MM.1S (cell line): ENCODE data around the gene SORCS2.

Experiments used
- DNase-seq: peaks from one replicate; pipeline ENCODE4 v3.0.0-alpha.2; 2015
- H2AFZ ChIP-seq: fragments of 300-600 bp; sonication (generic); 2 replicates; pipeline ENCODE4 v1.6.0; 2016; ENCODE audit warnings: antibody characterized with exemption, low read length
- H3F3A ChIP-seq: fragments of 300-600 bp; sonication (generic); 2 replicates; pipeline ENCODE4 v1.6.1; 2016; ENCODE audit warnings: mild to moderate bottlenecking, antibody characterized with exemption, low read length, moderate library complexity, mixed read lengths; ENCODE audit not compliant: insufficient read depth
- H3K27ac ChIP-seq: fragments of 300-600 bp; sonication (generic); 2 replicates; pipeline ENCODE4 v1.5.1; 2016; ENCODE audit warnings: mild to moderate bottlenecking, low read length
- H3K27me3 ChIP-seq: fragments of 300-600 bp; sonication (generic); replicated peaks from 2 replicates; pipeline ENCODE4 v1.6.0; 2016; ENCODE audit warnings: low read length; ENCODE audit not compliant: insufficient read depth
- H3K36me3 ChIP-seq: fragments of 300-600 bp; sonication (generic); replicated peaks from 2 replicates; pipeline ENCODE4 v1.6.1; 2016; ENCODE audit warnings: mild to moderate bottlenecking, low read length, mixed read lengths; ENCODE audit not compliant: insufficient read depth
- H3K4me1 ChIP-seq: fragments of 300-600 bp; sonication (generic); 2 replicates; pipeline ENCODE4 v1.6.1; 2016; ENCODE audit warnings: low read length, mixed read lengths
- H3K4me2 ChIP-seq: fragments of 300-600 bp; sonication (generic); 2 replicates; pipeline ENCODE4 v1.6.0; 2016; ENCODE audit warnings: low read depth, low read length
- H3K4me3 ChIP-seq: fragments of 300-600 bp; sonication (generic); 2 replicates; pipeline ENCODE4 v1.5.1; 2016; ENCODE audit warnings: low read length, mixed read lengths
- H3K79me2 ChIP-seq: fragments of 300-600 bp; sonication (generic); 2 replicates; pipeline ENCODE4 v1.6.1; 2016; ENCODE audit warnings: mixed run types, low read length, mixed read lengths
- H3K9ac ChIP-seq: fragments of 300-600 bp; sonication (generic); 2 replicates; pipeline ENCODE4 v1.6.1; 2016; ENCODE audit warnings: low read length, mixed read lengths
- H3K9me2 ChIP-seq: fragments of 300-600 bp; sonication (generic); replicated peaks from 2 replicates; pipeline ENCODE4 v1.6.1; 2016; ENCODE audit warnings: mild to moderate bottlenecking, low read length, mixed read lengths; ENCODE audit not compliant: insufficient read depth
- H3K9me3 ChIP-seq: fragments of 300-600 bp; sonication (generic); replicated peaks from 2 replicates; pipeline ENCODE4 v1.6.1; 2016; ENCODE audit warnings: mild to moderate bottlenecking, low read length, mixed read lengths; ENCODE audit not compliant: insufficient read depth
- H4K20me1 ChIP-seq: fragments of 300-600 bp; sonication (generic); 2 replicates; pipeline ENCODE4 v1.6.1; 2016; ENCODE audit warnings: mild to moderate bottlenecking, low read length, moderate library complexity, mixed read lengths; ENCODE audit not compliant: insufficient read depth
- EZH2 ChIP-seq: fragments of 300-600 bp; sonication (generic); optimal IDR thresholded peaks from 2 replicates; pipeline ENCODE3; 2017; ENCODE audit warnings: low read depth, mild to moderate bottlenecking, antibody characterized with exemption, low read length, mixed read lengths
- EZH2phosphoT487 ChIP-seq: fragments of 300-600 bp; sonication (generic); IDR thresholded peaks from 2 replicates; pipeline ENCODE4 v1.6.1; 2018; ENCODE audit warnings: antibody characterized with exemption, low read length
- TF ChIP-seq, protein P1 (sequence below): fragments of 300-600 bp; sonication (generic); IDR thresholded peaks from 2 replicates; pipeline ENCODE4 v1.5.1; 2016; ENCODE audit warnings: antibody characterized with exemption, low read length, mixed read lengths

Gene SORCS2

DNA sequence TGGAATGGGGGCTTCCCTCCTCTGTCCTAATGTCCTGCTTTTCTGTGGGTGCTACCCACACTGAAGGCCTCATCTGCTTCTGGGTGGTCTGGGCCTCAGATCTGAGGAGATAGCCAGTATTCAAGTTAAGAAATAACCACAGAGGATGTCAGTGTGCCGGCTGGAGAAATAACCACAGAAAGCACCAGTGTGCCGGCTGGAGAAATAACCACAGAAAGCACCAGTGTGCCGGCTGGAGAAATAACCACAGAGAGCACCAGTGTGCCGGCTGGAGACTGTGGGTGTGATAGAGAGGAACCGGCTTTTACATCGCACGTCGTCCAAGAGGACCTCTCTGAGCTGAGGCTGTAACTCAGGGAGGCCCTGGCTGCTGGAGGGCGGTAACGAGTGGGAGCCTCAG lies 308.1 kb downstream of the SORCS2 start:
- Histone ChIP-seq H4K20me1 (no peaks in the 10 kb centered on the region), H3K79me2 (no peaks in the 10 kb centered on the region), H2AFZ (no peak overlapping the region), H3K36me3 (no peaks in the 10 kb centered on the region), H3K9ac (no peak overlapping the region), H3K9me2 (no peaks in the 10 kb centered on the region), H3K4me1 (no peaks in the 10 kb centered on the region), H3K4me3 (no peak overlapping the region), H3K9me3 (no peaks in the 10 kb centered on the region), H3K4me2 (no peak overlapping the region), H3K27me3 (peaks cover 94% of the 10 kb centered on the region), H3F3A (no peaks in the 10 kb centered on the region), H3K27ac (no peak overlapping the region)
- TF ChIP-seq, protein P1, sequence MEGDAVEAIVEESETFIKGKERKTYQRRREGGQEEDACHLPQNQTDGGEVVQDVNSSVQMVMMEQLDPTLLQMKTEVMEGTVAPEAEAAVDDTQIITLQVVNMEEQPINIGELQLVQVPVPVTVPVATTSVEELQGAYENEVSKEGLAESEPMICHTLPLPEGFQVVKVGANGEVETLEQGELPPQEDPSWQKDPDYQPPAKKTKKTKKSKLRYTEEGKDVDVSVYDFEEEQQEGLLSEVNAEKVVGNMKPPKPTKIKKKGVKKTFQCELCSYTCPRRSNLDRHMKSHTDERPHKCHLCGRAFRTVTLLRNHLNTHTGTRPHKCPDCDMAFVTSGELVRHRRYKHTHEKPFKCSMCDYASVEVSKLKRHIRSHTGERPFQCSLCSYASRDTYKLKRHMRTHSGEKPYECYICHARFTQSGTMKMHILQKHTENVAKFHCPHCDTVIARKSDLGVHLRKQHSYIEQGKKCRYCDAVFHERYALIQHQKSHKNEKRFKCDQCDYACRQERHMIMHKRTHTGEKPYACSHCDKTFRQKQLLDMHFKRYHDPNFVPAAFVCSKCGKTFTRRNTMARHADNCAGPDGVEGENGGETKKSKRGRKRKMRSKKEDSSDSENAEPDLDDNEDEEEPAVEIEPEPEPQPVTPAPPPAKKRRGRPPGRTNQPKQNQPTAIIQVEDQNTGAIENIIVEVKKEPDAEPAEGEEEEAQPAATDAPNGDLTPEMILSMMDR: no peak
- TF ChIP-seq EZH2 (no peak), EZH2phosphoT487 (no peak)
- DNase-seq: no peak

DNA sequence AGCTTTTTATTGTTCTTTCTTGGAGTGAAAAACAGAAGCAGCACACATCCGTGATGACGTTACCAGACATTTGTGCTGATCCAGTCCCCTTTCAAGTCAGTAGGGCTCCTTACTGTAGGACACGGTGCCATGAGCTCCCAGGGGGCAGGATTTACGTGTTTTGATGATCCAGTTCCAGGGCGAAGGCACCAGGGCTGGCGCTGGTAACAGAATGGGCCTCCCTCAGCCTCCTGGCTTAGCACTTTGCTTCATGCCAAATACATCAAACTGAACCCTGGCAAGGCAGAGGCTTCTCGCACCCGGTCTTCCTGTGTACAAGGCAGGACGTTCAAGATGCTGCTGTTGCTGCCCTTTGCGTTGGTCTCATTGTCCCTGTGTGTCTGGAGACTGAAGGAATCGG lies 309.0 kb downstream of the SORCS2 start:
- H3K27ac ChIP-seq: no peak overlapping the region
- H3K4me1 ChIP-seq: no peaks in the 10 kb centered on the region
- no peaks in the 10 kb centered on the region for H4K20me1 ChIP-seq
- no peaks in the 10 kb centered on the region for H3K79me2 ChIP-seq
- no peak overlapping the region for H3K9ac ChIP-seq
- H3F3A ChIP-seq: no peaks in the 10 kb centered on the region
- no peaks in the 10 kb centered on the region for H3K9me2 ChIP-seq
- no peaks in the 10 kb centered on the region for H3K9me3 ChIP-seq
- no peak overlapping the region for H2AFZ ChIP-seq
- TF ChIP-seq EZH2phosphoT487: no peak
- TF ChIP-seq, protein P1: no peak
- no peak for TF ChIP-seq EZH2
- H3K4me2 ChIP-seq: no peak overlapping the region
- H3K36me3 ChIP-seq: no peaks in the 10 kb centered on the region
- H3K27me3 ChIP-seq: peaks cover 96% of the 10 kb centered on the region
- DNase-seq: no peak
- no peak overlapping the region for H3K4me3 ChIP-seq

- no peak overlapping the region for H2AFZ ChIP-seq
- no peaks in the 10 kb centered on the region for H3K4me1 ChIP-seq
- H3K9me3 ChIP-seq: no peaks in the 10 kb centered on the region
- no peaks in the 10 kb centered on the region for H3K9me2 ChIP-seq
- no peaks in the 10 kb centered on the region for H3F3A ChIP-seq
- H3K36me3 ChIP-seq: no peaks in the 10 kb centered on the region
- no peak overlapping the region for H3K27ac ChIP-seq
- no peaks in the 10 kb centered on the region for H4K20me1 ChIP-seq
- TF ChIP-seq, protein P1: no peak
- TF ChIP-seq EZH2phosphoT487 (no peak), EZH2 (no peak)
- peaks cover 98% of the 10 kb centered on the region for H3K27me3 ChIP-seq
- no peak overlapping the region for H3K9ac ChIP-seq
- no peak overlapping the region for H3K4me3 ChIP-seq
- no peak for DNase-seq
- H3K4me2 ChIP-seq: no peak overlapping the region
- no peaks in the 10 kb centered on the region for H3K79me2 ChIP-seq
These were observed 309.5 kb downstream of the SORCS2 start for GRCh38 chr4:7501873-7502272.
